Activated T-cell treated with anti-CD3 and anti-CD28 coated beads, Interleukin-2, amount 50 U/mL, for 1 hour (primary cell): ENCODE data around the gene TBC1D16.

ENCODE experiments used
- DNase-seq: peaks from one replicate; pipeline ENCODE4 v3.0.0-alpha.2; 2020

The TBC1D16 gene, protein sequence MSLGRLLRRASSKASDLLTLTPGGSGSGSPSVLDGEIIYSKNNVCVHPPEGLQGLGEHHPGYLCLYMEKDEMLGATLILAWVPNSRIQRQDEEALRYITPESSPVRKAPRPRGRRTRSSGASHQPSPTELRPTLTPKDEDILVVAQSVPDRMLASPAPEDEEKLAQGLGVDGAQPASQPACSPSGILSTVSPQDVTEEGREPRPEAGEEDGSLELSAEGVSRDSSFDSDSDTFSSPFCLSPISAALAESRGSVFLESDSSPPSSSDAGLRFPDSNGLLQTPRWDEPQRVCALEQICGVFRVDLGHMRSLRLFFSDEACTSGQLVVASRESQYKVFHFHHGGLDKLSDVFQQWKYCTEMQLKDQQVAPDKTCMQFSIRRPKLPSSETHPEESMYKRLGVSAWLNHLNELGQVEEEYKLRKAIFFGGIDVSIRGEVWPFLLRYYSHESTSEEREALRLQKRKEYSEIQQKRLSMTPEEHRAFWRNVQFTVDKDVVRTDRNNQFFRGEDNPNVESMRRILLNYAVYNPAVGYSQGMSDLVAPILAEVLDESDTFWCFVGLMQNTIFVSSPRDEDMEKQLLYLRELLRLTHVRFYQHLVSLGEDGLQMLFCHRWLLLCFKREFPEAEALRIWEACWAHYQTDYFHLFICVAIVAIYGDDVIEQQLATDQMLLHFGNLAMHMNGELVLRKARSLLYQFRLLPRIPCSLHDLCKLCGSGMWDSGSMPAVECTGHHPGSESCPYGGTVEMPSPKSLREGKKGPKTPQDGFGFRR

DNA sequence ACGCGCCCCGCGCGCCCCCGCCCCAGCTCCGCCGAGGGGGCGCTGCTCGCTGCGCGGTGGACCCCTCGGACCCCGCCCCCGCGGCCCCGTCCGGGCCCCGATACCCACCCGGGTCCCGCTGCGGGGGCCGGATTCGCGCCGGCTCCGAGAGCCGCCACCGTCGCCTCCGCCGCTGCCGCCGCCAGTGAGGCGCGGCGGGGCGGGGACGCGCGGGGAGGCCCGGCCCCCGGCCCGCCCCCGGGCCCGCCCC, at the start of gene TBC1D16:
TSS of gene TBC1D16 (minus strand) at position 186 of the 250 bp plus-strand sequence. CDS start 22,325 bp downstream, outside the sequence.
- DNase-seq = no peak

GRCh38 chr17:80084773-80085172, 49.1 kb upstream of the TBC1D16 start:
- no peak for DNase-seq

DNA sequence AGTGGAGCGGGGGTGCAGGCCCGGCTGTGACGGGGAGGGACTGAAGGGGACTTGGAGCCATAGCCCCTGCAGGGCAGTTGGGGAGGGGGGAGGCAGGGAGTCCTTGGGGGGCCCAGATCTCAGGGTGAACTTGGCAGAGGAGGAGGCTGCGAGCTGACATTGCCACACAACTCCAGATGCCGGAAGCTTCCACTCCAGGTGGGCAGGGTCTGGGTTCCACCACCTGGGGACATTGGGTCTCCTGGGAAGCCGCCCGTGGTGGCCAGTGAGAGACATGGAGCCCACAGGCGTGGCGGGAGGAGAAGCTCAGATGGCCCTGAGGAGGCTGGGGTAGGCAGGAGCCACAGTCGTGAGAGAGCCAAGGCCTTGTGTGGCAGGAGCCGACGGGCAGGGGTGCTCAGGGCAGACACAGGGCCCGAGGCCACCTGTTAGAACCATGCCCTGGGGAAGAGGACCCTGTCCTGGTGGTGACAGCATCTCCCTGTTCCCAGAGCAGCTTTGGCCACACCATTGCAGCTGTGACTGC, 47.5 kb upstream of the TBC1D16 start:
- no peak for DNase-seq

DNA sequence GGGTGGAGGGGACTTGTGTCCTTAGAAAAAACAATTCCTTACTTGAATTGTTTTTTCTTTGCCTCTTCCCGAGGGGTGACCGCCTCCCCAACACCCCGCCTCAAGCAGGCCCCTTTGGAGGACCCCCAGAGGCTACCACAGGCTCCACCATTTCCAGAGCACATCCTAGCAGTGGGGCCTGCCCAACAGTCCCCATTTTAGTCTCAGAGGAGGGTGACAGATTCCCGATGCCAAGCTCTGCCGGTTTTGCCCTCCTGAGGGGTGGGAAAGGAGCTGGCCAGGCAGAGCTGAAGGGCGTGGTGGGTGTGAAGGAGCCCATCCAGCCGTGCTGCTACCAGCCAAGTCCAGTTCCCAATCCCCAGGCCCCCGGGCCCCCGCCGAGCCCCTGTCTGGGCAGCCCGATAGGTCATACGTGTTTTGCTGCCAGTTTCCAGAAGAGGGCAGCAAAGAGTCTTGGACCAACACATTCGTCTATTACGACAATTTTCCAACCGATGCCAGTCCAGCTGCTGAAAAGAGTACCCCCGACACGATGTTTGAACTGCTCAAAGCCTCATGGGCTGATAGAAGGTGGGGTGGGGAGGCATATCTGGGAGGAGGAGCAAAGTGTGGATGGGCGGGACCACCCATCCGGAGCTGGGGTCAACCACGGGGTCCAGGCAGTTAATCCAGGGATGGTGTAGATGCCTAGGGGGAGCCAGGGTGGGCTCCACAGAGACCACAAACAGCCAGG, 46.9 kb upstream of the TBC1D16 start:
- DNase-seq = peak; percentile 59

- no peak for DNase-seq
Measured at GRCh38 chr17:80081596-80081995, 45.9 kb upstream of the TBC1D16 start.

DNA sequence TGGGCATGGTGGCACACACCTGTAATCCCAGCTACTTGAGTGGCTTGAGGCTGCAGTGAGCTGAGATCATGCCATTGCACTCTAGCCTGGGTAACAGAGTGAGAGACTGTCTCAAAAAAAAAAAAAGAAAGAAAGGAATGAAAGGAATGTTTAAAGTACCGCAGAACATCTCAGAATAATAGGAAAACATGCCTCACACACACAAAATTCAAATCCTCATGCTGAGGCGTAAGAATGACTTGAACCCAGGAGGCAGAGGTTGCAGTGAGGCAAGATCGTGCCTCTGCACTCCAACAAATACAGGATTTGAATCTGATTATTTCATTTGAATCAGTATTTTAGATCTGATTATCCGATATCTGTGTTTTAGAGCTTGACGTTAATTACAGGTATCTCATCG, 44.4 kb upstream of the TBC1D16 start:
- DNase-seq = no peak

DNA sequence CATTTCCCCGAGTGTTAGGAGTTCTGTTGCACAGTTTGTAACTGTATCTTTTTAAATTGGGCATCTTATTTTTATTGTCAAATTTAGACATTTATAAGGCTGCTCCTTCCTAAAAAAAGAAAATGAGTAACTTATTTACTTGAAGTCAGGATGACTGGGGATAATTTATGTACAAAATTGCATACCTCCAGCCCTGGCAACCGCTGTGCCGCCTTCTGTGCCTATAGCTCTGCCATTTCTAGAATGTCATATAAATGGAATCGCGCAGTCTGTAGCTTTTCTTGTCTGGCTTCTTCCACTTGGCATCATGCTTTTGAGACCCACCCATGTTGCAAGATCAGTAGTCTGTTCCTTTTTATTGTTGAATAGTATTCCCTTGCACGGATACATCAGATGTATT, 36.7 kb upstream of the TBC1D16 start:
- DNase-seq = no peak

DNA sequence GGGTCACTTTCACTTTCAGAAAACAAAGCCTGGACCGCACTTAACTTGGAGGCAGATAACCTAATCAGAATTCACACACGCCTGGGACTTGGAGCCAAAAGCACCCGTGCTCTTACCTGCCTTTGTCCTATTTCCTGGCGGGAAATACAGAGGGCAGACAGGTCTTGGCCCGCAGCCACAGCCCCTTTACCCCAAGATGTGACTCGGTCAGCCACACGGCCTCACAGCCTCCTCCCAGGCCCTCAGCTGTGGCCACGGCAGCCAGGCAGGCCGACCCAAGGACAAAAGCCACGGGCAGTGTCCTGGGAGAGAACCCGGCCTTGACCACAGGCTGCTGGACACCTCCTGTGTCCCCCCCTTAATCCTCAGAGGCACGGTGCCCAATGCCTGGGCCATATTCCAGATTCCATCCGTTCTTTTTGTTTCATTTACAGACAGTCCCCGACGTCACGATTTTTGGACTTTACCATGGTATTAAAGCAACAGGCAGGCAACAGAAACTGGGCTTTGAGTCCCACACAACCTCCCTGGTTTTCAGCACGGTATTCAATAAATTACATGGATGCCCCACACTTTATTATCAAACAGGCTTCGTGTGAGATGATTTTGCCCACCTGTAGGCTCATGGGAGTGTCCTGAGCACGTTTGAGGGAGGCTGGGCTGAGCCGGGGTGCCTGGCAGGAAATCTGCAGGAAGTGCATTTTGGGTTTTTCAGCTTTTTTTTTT, 35.6 kb upstream of the TBC1D16 start:
- no peak for DNase-seq

DNA sequence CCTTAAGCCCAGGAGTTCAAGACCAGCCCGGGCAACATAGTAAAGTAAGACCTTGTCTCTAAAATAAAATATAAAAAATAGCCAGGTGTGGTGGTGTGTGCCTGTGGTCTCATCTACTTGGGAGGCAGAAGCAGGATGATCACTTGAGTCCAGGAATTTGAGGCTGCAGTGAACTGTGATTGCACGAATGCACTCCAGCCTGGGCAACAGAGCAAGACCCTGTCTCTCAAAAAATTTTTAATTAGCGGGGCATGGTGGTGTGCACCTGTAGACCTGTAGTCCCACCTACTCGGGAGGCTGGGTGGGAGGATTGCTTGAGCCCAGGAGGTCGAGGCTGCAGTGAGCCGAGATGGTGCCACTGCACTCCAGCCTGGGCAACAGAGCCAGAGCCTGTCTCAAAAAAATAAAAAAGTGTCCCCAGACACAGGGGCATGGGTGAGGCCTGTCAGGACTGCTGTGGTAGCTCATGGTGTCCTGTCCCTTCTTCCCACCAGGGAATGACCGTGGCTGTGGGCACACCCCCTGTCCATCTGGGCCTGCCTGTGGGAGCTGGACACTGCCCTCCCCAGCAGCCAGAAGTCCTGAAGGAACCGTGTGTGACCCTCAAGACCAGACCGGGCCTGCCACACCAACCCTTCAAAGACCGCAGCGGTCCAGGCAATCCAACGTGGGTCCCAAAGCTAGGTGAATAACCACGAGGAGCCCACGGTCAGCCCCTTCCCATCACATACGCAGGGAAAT, 34.9 kb upstream of the TBC1D16 start:
- no peak for DNase-seq

- DNase-seq = no peak
Measured at GRCh38 chr17:80068301-80069222, 32.9 kb upstream of the TBC1D16 start.

DNA sequence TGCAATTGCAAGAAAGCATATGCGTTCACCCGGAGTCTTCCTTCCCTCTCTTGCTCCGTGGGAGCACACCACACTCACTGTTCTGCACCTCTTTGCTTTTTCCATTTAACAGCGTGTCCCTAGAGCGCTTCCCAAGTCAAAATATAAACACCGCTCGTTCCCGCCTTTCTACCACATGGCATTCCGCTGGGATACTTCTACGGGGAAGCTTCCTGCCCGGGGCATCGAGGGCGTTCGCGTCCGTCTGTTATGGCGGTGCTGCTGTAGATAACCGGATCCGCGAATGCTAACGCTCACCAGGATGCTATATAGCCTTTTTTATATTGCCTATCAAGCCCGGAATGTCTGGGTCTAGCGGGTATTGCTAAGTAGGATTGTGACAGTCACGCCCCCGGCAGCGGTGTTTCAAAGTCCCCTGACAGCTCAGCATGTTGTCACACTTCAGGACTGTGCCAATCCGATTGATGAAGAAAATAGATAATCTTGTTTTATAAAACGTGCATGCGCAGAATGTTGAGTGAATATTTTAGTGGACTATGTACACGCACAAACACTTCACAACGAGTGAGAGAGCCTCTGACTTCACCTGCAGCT, 31.8 kb upstream of the TBC1D16 start:
- DNase-seq = no peak

DNA sequence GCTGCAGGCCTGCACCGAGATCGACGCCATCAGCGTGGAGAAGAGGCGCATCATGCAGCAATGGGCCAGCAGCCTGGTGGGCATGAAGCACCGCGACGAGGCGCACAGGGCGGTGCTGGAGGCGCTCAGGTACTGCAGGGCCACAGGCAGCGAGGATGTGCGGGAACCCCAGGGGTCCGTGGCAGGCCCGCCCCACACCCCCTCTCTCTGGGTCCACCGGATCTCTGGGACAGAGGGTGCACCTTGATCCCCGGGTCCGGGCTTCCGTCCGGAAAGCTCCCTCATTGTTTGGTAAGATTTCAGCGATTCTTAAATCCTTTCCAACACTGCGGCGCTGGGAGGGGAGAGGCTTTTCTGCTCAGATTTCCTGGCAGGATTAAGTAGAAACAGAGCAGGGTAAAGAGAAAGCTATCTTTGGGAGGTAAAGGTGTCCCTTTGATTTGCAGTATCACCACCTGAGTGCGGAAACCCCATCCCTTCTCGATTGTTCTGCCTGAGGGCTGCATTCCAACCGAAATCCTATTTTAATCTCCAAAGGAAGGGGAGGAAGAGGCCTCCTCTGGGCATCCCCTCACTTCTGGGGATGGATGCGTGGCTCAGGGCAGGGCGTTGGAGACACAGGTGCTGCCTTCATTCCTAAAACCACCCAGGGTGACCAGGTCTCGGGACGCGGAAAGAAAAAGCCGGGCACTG, 30.0 kb upstream of the TBC1D16 start:
- no peak for DNase-seq

- no peak for DNase-seq
Measured at GRCh38 chr17:80064696-80065095, 29.0 kb upstream of the TBC1D16 start.

- DNase-seq = no peak
Measured at GRCh38 chr17:80063830-80064585, 28.3 kb upstream of the TBC1D16 start.

DNA sequence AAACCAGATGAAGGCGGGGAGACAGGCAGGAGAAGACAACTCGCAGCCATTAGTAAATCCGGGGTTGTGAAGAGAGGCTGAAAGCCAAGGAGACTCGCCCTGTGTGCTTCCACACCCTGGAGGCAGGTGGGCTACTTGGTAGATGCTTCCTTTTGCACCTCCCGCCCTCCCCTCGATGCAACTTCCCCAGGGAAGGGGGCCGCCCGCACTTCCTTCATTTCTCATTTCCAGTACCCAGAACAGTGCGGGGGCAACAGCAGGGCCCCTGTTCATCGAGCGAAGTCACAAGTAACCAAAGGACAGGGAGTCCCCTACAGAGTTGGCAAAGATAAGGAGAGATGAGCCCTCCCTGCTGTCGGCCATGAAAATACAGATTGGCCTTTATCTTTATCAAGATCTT, 25.7 kb upstream of the TBC1D16 start:
- DNase-seq = no peak

GRCh38 chr17:80060644-80061043, 25.0 kb upstream of the TBC1D16 start:
- DNase-seq = no peak

GRCh38 chr17:80058311-80058955, 22.8 kb upstream of the TBC1D16 start:
- no peak for DNase-seq

GRCh38 chr17:80055597-80055996, 19.9 kb upstream of the TBC1D16 start:
- DNase-seq = no peak

DNA sequence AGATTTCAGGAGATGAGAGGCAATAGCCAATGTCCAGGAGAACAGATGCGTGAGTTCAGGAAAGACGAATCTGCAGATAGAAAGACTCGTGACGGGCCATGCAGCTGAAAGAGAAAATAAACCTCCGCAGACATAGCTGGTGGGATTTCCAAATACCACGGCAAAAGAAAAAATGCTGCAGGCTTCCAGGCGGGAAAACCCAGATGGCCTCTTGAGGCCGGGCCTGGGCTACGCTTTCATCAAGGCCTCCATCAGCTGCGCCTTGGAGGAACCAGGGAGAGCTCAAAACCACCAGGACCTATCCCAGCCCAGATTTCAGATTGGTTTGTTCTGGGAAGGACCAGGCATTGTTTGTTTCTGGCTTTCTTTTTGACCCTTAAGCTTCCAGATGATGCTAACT, 17.4 kb upstream of the TBC1D16 start:
- DNase-seq = no peak
